ENCODE data around the gene ATP11A.

ATP11A gene

DNA sequence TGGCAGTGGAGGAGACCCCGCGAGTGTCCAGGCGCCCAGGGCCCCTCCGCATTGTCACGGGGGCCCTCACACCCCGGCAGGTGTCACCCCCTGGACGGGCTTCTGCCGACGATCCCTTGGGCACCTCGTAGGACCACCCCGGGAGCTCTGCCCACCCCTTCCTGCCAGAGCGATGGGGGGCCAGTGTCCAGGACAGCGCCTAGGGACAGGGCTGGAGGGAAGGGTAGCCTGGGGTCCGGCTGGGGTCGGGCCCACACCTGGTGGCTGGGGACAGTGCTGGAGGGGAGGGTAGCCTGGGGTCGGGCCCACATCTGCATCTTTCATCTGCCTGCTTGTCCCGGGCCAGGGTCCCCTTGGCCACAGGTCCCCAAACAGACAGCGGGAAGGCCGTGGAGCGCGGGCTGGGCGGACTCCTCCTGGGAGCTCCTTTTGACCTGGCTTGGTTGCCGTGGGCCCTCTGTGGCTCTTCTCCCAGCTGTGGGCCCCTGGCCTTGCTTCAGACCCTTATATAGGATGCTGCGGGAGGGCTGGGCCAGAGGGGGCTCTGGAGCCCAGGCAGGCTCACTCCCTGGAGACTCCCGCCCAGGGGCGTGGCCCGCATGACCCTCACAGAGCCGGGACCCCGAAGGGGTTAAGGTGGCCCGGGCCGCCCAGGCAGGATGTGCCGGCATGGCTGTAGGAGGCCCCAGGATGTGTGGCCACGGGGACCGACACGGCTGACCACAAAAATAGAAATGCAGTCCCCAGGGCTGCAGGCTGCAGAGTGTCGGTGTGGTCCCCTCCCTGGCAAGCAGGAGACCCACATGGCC lies 205.0 kb downstream of the ATP11A start:
- DNase-seq: peak; percentile 75

DNA sequence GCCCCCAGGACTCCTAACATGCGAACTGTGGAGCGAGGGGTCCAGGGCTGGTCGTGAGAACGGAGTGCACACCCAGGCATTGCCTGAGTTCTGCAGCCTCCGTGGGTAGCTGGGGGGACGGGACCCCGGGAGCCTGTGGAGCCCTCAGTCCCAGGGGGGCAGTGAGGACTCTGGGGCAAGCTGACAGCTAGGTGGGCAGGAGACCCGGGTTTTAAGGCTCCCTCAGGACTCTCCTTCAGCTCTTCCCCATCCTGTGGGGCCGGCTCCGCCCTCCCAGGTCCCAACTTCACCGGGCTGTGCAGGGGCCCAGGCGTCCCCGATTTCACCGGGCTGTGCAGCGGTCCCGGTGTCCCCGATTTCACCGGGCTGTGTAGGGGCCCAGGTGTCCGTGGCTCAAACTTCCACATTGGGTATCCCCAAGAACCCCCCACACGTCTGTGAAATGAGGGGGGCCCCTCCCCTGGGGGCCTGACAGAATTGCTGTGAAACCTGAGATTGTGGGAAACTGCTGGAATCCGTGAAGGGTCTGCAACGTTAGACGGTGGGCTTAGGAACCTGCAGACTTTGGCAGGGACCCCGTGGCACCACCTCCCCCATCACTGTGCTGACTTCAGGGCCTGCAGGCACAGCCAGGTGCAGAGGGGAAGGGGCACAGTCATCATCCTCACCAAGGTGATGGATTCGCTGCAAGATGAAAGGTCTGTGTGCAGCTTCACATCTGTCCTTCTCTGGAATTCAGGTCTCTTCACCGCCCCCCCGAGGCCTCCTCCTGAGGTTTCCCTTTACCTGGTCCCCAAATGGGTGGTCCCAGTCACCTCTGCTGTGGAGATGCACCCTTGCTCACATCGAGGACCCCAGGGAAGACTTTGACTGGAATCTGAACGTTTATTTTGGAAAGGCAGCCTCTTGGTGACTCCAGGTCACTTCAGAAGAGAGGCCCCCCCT lies 206.0 kb downstream of the ATP11A start:
- no peak for DNase-seq

GRCh38 chr13:112896736-112897602 lies 207.1 kb downstream of the ATP11A start:
- no peak for DNase-seq

DNA sequence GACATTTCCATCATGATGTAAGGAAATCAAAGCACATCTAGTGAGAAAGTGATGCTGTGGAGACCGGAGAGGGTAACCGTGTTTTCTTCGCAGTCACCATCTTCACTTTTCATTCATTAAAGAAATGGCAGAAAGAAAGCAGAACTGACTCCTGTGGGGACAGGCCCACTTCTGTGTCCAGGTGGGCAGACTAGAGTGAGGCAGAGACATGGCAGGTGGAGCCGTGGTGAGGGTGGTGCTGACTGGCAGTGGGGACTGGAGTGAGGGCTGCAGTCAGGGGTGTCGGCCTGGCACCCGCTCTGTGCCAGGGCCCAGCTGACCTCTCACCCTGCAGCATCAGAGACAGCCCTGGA lies 207.7 kb downstream of the ATP11A start:
- no peak for DNase-seq

GRCh38 chr13:112897956-112898620 lies 208.2 kb downstream of the ATP11A start:
- no peak for DNase-seq

GRCh38 chr13:112898621-112899280 lies 208.9 kb downstream of the ATP11A start:
- no peak for DNase-seq

GRCh38 chr13:112899281-112900225 lies 209.7 kb downstream of the ATP11A start:
- DNase-seq: no peak

DNA sequence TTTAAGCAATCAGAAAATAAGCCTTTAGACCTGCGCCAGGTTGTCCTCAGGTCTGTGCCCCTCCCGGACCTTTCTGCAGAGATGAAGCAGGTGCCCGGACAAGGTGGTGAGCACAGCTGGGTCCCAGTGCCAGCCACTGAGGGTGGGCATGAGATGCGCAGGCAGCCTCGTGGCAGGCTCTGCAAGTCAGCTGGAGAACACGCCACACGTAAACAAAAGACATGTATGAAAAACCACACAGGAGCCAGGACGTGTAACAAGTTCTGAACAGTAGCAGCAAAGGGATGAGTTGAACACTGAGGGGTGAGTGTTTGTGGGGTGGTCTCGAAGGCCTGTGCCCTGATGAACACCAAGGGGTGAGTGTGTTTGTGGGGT lies 210.4 kb downstream of the ATP11A start:
- DNase-seq: no peak

- DNase-seq: no peak
Observed at GRCh38 chr13:112900691-112901091, 210.9 kb downstream of the ATP11A start.

- DNase-seq: no peak
Observed at GRCh38 chr13:112902101-112902651, 212.3 kb downstream of the ATP11A start.

DNA sequence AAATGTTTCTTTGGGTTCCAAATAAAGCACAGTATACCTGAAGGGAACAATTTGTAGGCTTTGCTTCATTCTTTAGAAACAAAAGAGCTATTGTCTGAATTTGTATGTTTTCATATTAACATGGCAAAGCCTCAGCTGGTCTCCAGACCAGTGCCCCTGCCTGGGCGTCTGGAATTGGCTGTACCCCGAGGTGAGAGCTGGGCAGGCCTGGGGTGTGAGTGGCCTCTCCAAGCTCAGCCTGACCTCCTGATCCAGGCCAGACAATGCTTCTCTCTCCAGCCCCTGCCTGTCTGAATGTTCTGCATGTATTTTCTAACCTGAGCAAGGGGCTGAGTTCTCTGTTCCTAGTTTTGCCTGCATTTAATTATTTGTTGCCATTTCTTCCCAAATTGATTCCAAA lies 212.8 kb downstream of the ATP11A start:
- DNase-seq: no peak

- DNase-seq: no peak
Observed at GRCh38 chr13:112903071-112903577, 213.3 kb downstream of the ATP11A start.

DNA sequence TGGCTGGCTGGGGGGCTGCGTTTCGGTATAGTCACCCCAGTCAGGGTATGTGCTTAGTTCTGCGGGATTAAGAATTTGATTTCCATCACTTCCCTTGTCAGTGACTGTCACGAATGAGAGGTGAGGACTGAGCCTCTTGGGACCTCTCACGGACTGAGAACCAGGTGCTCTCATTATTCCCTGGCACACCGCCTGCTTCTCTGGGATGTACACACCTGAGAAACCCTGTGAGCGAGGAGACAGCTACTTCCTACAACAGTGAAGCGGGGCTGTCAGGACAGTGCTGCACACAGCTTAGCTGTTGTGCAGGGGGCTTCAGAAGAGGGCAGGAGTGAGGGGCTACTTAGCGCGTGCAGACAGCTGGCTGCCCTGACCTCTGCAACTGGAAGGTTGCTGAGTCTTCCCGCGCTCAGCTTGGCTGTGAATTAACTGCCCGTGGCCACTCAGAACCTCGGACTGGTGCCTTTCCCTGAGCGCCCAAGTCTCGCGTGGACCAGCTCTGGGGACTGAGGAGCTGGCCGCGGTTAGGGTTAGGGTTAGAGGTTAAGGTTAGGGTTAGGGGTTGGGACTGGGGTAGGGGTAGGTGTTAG lies 213.9 kb downstream of the ATP11A start:
- no peak for DNase-seq

DNA sequence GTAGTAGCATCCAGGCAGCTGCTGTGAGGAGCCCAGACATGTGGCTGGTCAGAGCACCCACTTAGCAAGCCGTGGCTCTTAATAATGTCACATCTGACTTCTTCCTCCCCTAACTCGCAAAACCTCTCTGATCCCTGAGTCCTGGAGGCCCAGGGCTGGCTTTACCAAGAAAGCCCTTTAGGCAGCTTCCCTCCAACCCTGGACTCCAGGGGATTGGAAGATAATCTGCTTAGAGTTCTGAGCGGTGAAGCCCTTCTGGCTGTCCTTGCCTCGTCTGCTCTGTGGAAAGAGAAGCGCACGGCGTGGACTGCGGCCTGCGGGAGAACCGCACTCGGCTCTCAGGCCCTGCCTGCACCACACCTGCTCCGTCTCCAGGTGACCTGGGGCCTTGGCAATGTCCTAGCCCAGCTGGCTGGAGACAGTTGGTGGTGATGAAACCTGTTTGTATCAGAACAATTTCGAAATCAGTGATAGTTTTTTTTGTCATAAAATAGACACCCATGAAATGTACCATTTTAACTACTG lies 214.7 kb downstream of the ATP11A start:
- no peak for DNase-seq

GRCh38 chr13:112905086-112905485 lies 215.2 kb downstream of the ATP11A start:
- DNase-seq: no peak

- no peak for DNase-seq
Observed at GRCh38 chr13:112905619-112905989, 215.8 kb downstream of the ATP11A start.

- no peak for DNase-seq
Observed at GRCh38 chr13:112905990-112906641, 216.3 kb downstream of the ATP11A start.

- no peak for DNase-seq
Observed at GRCh38 chr13:112907286-112907685, 217.4 kb downstream of the ATP11A start.
